DOHH2 (cell line): ENCODE measurements around the gene MED13L.

ENCODE experiments used
- CTCF ChIP-seq: fragments of 200-600 bp; sonication (generic); IDR thresholded peaks from one replicate; pipeline ENCODE4 v1.5.1; 2014; ENCODE audit warnings: antibody characterized with exemption, mild to moderate bottlenecking, low read depth, low read length; ENCODE audit not compliant: poor library complexity, severe bottlenecking
- EZH2phosphoT487 ChIP-seq: fragments of 200-600 bp; sonication (generic); IDR thresholded peaks from 2 replicates; pipeline ENCODE4 v1.6.1; 2017; ENCODE audit warnings: borderline replicate concordance, mild to moderate bottlenecking, antibody characterized with exemption, low read length, moderate library complexity, mixed read lengths

GRCh38 chr12:116321913-116322312 lies 44.4 kb upstream of the MED13L start:
- TF ChIP-seq CTCF (no peak), EZH2phosphoT487 (no peak)
